Hematopoietic multipotent progenitor cell treated with erythropoietin and hydrocortisone succinate and interleukin-3 and kit ligand, for 8 days (in vitro differentiated cells): ENCODE measurements around the gene RXRA.
A peak's percentile ranks its signal among the peaks of the same experiment; 100 is the strongest.

Source experiments
- DNase-seq: peaks from one replicate; pipeline ENCODE4 v3.0.0-alpha.2; 2015

Gene RXRA

DNA sequence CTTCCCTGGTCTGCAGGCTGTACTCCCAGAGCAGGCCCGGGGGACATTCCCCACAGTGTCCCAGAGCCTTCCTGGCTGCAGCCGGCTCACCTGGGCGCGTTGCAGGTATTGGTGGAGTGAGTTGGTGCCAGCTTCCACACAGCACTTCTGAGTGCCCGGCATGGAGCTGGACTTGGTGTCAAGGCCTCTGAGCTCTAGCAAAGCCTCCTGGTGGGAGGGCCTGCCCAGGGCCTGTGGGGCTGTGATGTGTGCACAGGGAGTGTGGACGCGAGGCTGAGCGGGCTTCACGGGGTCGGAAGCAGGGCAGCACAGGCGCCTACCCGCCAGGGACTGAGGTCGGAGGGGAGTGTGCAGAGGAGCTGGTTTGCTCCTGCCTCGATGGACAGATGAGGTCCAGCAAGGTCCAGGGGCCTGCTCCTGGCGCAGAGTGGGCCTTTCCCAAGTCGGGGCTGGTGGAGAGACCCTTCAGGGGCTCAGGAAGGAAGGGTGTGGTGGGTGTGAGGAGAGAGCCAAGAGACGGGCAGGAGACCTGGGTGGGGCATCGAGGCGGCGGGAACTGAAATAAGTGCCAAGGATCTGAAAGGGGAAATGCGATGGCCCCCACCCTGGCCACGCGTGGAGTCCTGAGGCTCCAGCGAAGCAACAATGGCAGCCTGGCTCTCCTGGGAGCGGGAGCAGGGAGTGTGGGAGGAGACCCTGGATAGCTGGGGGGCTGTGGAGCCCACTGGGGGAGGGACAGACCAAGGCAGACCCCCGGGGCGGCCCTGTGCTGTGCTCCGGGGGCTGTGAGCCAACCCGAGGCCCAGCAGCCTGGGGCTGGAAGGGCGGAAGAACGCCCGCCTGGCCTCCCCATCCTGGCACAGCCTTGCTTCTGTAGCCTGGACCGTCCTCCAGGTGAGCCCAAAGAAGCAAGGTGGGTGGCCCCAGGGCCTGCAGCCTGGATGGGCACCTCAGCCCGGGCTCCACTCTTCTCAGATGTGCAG is 78.4 kb downstream of the RXRA start:
- DNase-seq = no peak

GRCh38 chr9:134405527-134405926 is 79.3 kb downstream of the RXRA start:
- no peak for DNase-seq

DNA sequence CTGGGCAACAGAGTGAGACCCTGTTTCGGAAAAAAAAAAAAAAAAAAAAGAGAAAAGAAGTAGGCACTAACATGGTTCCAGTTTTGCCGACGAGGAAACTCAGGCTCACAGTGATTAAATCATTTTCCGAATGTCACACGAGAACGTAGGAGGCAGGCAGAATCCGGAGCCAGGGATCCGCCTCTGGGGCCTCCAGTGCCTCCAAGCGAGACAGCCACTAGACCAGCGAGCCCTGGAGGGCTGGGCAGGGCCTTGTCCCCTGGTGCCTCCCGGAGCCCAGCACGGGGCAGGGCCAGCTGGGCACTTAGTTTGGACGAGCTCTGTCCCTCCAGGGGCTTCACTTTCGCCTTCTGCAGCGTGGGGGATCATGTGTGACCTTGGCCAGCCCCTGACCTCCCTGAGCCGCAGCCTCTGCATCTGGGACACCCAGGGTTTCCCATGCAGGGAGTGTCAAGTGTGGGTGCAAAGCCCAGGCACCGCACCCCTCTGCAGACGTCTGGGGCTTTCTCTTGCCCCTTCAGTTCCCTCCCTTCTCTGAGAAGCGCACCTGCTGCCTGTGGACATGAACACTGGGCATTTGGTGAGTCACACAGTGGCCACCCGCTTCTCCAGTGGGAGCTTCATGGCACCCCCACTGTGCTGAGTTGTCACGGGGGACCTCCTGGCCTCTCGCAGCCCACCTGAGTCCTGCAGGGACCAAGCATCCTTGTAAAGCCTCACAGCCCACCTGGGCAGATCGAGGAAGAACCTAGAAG is 80.3 kb downstream of the RXRA start:
- no peak for DNase-seq

- DNase-seq = peak; percentile 86
Observed at GRCh38 chr9:134407121-134407779, 81.0 kb downstream of the RXRA start.

DNA sequence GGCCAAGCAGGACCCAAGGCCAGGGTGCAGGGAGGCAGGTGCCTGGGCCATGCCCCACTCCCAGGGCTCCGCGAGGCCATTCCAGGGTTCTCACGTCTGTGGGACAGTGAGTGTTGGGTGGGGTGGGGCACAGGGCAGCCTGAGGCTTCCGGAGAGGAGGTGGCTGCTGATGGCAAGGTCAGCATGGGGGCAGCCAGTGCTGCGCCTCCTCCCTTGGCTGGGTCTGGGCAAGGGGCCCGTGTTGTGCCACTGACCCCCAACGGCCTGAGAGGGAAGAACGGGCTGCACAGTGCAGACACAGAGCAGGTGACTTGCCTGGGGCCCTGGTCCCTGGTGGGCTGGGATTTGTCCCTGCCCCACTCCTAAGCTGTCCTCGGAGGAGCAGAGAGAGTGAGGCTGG is 82.1 kb downstream of the RXRA start:
- no peak for DNase-seq

DNA sequence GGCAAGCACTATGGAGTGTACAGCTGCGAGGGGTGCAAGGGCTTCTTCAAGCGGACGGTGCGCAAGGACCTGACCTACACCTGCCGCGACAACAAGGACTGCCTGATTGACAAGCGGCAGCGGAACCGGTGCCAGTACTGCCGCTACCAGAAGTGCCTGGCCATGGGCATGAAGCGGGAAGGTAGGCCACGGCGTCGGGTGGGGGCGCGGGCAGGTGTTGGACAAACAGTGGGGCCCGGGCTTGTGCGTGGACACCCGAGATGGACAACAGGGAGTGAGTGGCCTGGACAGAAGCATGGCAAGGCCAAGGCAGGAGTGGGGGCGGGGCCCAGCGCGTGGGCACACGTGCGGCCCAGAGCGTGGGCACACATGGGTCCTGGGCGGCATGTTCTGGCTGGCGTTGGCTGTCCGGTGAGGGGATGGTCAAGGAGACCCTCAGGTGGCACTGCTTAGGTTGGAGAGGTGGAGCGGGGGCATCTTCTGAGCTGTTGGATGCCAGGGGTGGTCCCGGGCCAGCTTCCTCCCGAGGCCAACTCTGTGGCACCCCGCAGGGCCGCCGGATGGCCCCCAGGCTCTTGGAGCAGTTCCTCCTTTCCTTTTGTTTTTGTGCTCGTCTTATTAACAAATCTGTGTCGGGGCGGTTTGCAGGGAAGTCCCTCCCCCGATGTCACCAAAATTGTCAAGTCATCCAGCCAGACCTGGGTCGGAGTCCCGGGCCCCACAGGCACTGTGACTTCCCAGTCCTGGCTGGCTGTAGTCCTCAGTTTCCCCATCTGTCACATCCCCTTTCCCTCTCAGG is 82.9 kb downstream of the RXRA start:
- no peak for DNase-seq

GRCh38 chr9:134410071-134410834 is 84.0 kb downstream of the RXRA start:
- DNase-seq = no peak

- no peak for DNase-seq
Observed at GRCh38 chr9:134410835-134411217, 84.6 kb downstream of the RXRA start.

GRCh38 chr9:134411440-134412297 is 85.4 kb downstream of the RXRA start:
- DNase-seq = no peak

GRCh38 chr9:134412298-134412711 is 86.0 kb downstream of the RXRA start:
- no peak for DNase-seq

GRCh38 chr9:134413112-134413715 is 87.0 kb downstream of the RXRA start:
- DNase-seq = no peak

DNA sequence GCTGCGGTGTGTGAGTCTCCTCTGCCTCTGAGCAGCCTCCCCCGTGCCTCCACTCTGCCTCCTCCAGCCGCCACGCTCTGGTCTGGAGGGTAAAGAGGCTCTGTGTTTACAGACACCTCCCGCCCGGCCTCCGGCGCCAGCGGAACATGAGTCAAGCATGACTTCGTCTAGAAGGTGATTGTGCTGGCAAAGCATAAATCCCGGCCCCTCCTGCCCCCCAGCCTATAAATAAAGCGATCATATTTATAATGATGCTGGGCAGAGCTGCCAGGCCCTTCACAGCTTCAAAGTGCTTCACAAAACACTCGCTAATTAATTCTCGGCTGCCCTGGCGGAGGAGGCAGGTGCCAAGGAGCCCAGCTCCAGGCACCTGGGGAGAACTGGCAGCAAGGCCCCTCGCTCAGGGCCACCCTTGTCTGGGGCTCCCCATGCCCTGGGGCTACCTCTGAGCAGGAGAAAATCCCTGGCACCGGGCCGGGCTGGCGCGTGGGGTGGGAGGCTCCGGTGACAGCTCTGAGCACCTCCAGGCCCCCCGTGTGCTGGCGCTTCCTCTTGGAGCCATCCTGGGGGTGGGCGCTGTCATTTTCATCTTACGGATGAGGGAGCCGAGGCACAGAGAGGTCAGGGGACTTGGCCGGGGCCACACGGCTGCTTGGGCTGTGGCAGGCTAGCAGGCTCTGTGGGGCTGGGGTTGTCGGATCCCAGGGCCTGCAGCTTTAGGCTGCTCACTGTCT is 87.8 kb downstream of the RXRA start:
- no peak for DNase-seq

- DNase-seq = no peak
Observed at GRCh38 chr9:134414900-134415425, 88.7 kb downstream of the RXRA start.

DNA sequence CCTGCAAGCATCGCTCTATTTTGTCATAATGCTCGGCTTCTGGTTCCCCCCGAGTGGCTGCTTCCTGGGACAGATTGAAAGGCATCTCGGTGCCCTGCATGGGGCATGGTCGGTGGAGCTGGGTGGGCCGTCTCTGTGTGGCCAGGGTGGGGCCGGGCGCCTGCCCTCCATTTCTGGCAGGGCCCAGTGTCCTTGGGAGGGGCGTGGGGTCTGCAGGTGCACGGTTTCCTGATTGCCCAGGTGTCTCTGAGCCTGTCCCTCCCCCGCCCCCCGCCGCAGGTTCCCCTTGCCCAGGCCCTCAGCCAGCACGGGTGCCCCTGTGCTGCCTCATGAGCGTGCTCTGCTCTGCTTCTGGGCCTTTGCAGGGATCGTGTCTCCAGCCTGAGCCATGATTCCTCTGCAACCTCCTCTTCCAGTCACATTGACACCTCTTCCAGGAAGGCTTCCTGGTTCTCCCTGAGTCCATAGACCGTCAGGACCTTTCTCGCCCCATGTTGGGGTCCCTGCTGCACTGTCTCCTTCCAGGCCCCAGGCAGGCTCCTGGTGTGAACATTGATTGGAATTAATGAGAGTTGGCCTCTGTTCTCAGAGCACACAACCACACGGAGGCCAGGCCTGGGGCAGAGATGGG is 90.2 kb downstream of the RXRA start:
- no peak for DNase-seq

GRCh38 chr9:134418354-134418753 is 92.1 kb downstream of the RXRA start:
- DNase-seq = no peak

- DNase-seq = no peak
Observed at GRCh38 chr9:134419000-134419683, 92.9 kb downstream of the RXRA start.

DNA sequence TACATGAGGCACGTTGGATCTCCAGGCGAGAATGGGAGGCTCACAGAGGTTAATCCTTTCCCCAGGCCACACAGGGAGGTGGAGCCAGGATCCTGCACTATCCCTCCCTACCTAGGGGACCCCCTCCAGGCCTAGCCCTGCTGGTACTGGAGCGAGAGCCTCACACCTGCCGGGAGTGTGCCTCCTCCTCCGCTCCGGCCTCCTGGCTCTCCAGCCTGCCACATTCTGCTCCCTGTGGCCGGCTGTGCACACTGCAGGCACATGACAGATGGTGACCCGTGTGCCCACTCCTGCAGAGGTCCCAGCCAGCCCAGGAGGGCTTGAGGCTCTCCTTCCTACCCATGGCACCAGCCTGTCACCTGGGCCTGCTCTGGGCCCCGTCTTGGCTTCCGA is 93.4 kb downstream of the RXRA start:
- no peak for DNase-seq

DNA sequence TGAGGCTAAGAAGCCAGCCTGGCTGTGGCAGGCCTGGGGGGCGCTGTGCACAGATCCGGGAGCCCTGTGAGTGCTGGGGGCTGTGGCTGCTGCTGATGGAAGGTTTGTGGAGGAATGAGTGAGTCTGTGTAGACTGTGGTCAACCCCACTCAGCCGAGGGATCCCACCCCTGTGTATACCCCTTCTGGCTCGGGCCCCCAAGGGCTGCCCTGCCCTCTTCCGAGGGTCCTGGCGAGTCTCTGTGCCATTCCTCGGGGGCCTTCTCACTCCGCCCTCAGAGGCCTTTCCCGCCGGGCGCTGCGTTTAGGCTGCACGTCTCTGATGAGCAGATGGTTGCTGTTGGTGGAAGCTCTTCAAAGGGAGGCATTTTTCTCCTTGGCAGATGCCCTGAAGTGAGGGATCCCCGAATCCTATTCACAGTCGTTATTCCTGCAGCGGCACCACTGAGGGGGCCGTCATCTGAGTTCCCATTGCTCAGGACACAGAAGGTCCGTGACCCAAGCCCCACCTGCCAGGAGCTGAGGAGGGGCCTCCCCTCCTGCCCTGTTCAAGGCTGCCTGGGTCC is 94.1 kb downstream of the RXRA start:
- no peak for DNase-seq
